ENCODE measurements around the gene ANLN.

ANLN gene, protein sequence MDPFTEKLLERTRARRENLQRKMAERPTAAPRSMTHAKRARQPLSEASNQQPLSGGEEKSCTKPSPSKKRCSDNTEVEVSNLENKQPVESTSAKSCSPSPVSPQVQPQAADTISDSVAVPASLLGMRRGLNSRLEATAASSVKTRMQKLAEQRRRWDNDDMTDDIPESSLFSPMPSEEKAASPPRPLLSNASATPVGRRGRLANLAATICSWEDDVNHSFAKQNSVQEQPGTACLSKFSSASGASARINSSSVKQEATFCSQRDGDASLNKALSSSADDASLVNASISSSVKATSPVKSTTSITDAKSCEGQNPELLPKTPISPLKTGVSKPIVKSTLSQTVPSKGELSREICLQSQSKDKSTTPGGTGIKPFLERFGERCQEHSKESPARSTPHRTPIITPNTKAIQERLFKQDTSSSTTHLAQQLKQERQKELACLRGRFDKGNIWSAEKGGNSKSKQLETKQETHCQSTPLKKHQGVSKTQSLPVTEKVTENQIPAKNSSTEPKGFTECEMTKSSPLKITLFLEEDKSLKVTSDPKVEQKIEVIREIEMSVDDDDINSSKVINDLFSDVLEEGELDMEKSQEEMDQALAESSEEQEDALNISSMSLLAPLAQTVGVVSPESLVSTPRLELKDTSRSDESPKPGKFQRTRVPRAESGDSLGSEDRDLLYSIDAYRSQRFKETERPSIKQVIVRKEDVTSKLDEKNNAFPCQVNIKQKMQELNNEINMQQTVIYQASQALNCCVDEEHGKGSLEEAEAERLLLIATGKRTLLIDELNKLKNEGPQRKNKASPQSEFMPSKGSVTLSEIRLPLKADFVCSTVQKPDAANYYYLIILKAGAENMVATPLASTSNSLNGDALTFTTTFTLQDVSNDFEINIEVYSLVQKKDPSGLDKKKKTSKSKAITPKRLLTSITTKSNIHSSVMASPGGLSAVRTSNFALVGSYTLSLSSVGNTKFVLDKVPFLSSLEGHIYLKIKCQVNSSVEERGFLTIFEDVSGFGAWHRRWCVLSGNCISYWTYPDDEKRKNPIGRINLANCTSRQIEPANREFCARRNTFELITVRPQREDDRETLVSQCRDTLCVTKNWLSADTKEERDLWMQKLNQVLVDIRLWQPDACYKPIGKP

DNA sequence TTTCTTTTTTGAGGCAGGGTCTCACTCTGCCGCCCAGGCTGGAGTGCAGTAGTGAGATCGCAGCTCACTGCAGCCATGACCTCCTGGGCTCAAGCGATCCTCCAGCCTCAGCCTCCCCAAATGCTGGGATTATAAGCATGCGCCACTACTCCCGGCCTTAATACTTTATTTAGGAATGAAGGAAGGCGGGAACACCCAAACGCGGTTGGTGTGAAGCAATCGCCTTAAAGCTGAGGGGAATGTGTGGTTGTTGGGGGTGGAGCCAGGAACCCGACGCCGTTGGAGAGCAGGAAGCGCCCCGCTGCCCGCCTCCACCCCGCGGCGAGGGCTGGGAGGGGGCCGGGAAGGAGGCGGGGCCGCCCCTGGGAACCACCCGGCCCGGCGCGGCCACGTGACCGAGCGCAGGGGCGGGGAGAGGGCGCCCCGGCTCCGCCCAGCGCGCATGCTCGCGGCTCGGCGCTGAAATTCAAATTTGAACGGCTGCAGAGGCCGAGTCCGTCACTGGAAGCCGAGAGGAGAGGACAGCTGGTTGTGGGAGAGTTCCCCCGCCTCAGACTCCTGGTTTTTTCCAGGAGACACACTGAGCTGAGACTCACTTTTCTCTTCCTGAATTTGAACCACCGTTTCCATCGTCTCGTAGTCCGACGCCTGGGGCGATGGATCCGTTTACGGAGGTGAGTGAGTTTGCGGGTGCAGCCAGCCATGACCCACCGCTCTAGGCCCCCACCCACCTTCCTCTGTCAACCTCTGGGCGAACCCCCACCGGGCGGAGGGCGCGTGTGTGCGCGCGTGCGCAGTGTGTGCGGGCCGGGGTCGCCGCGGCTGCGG lies at the start of gene ANLN:
TSS of gene ANLN (plus strand) at position 492 of the 828 bp plus-strand sequence. CDS start at position 657, 165 bp downstream.
- TF ChIP-seq CTCF (IDR thresholded peaks at IDR 0.05): no peak
- peak within 1 kb of the TSS; percentile 74 to 75 for H3K27ac ChIP-seq
- H3K4me3 ChIP-seq: peak within 1 kb of the TSS; percentile 81
- peak; percentile 96 for DNase-seq (ENCODE audit: low spot score)

DNA sequence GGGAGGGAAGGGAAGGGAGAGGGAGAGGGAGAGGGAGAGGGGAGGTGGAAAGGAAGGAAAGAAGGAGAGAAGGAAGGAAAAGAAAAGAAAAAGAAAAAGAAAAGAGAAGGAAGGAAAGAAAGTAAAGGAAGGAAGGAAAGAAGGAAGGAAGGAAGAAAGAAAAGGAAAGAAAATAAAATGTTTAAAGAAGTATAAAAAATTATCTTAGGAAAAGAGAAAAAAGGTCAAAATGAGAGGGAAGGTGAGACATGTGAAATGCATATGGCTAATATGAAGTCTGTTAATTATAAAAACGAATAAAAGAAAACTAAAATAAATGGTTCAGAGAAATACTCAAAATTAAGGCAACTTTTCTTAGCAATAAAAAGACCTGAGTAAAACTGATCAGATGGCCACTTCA lies 46.1 kb upstream of the ANLN start:
- Histone ChIP-seq H3K27ac (no peak overlapping the region), H3K4me3 (no peak overlapping the region)
- no peak for DNase-seq (ENCODE audit: low spot score)
- no peak for TF ChIP-seq CTCF (IDR thresholded peaks at IDR 0.05)

DNA sequence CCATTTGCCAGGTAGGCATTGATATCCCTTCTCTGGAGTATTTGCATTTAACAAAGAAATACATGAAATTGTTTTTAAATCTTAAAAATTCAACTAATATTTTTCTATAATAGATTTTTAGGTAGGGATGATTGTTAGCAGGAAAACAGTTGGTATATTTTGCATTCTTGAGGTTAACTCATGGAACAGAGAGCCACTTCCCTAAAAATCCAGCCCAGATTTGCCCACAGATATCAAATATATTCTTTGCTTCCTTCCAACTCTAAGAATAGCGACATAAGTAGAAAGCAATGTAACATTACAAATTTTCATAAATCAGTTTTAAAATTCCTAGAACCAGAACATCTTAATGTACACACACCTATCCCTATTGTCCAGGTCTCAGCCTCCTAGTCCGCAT lies 45.0 kb upstream of the ANLN start:
- no peak overlapping the region for H3K27ac ChIP-seq
- TF ChIP-seq CTCF (IDR thresholded peaks at IDR 0.05): no peak
- DNase-seq (ENCODE audit: low spot score): no peak
- no peak overlapping the region for H3K4me3 ChIP-seq

DNA sequence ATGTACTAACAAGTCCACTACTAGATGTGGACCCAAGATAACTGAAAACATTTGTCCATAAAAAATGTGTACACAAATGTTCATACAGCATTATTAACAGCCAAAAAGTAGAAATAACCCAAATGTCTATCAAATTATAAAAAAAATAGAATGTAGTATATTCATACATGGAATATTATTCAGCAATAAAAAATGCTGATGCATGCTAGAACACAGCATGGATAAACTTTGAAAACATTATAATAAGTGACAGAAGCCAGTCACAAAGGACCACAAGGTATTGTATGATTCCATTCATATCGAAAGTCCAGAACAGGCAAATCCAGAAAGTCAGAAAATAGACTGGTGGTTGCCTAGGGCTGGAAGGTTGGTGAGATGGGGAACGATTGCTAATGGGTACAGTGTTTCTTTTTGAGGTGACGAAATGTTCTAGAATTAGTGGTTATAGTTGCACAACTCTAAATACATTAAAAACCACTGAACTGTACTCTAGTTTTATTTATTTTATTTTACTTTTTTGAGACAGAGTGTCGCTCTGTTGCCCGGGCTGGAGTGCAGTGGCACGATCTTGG lies 43.3 kb upstream of the ANLN start:
- H3K27ac ChIP-seq: no peak overlapping the region
- no peak for TF ChIP-seq CTCF (IDR thresholded peaks at IDR 0.05)
- no peak for DNase-seq (ENCODE audit: low spot score)
- H3K4me3 ChIP-seq: no peak overlapping the region

DNA sequence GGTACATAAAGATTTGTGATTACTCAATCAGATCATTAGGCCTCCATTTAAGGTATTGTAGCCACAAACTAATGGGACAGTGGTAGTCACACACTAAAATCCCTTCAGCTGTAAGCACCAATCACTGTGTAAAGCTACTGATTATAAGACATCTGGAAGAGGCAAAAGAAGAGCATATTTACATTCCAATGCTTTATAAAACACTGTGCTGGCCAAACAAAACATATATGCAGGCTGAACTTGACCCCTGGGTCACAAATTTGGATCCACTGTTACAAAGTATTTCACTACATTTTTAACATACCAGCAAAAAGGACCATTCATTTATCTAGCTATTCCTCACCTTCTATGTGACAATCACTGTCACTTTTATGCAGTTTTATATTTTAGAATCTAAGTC lies 41.4 kb upstream of the ANLN start:
- no peak for TF ChIP-seq CTCF (IDR thresholded peaks at IDR 0.05)
- Histone ChIP-seq H3K4me3 (no peak overlapping the region), H3K27ac (no peak overlapping the region)
- no peak for DNase-seq (ENCODE audit: low spot score)

DNA sequence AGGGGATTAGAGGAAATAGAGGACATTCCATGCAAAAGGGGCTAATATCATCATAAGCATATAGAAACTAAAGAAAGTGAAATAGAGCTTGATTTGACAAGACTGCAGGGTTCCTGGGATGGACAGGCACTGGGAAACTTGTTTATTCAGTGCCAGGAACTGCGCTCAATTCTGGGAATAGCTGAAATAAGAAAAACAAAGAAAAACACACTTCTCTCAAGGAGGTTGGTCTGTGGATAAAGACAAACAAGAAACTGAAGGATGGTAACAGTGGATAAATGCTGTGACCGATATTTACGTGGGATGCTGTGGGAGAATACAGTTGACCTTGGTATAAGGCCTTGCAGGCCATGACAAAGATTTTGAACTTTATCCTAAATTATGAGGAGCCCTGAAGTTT lies 40.9 kb upstream of the ANLN start:
- Histone ChIP-seq H3K27ac (no peak overlapping the region), H3K4me3 (no peak overlapping the region)
- no peak for DNase-seq (ENCODE audit: low spot score)
- TF ChIP-seq CTCF (IDR thresholded peaks at IDR 0.05): no peak

Data from coronary artery (tissue), 2 donors.